GM23338 (cell line): ENCODE results near the gene CYCS.

ENCODE experiments used
- CREB1 ChIP-seq: fragments of 250-450 bp; sonication (Bioruptor Pico); IDR thresholded peaks from 2 replicates; pipeline ENCODE4 v1.5.0; 2020; ENCODE audit warnings: low read depth, mild to moderate bottlenecking, moderate library complexity
- EZH2 ChIP-seq: fragments of 200-600 bp; sonication (generic); IDR thresholded peaks from one replicate; pipeline ENCODE4 v1.8.0; 2017; ENCODE audit warnings: antibody characterized with exemption, mild to moderate bottlenecking, low read depth; ENCODE audit not compliant: unreplicated experiment
- EZH2phosphoT487 ChIP-seq: fragments of 200-600 bp; sonication (generic); IDR thresholded peaks from one replicate; pipeline ENCODE4 v1.8.1; 2018; ENCODE audit warnings: antibody characterized with exemption; ENCODE audit not compliant: unreplicated experiment
- POLR2AphosphoS5 ChIP-seq: IDR thresholded peaks from 2 replicates; pipeline ENCODE4 v1.6.1; 2016; ENCODE audit warnings: antibody characterized with exemption, low read depth
- STAT1 ChIP-seq: IDR thresholded peaks from one replicate; pipeline ENCODE4 v1.6.1; 2016; ENCODE audit warnings: antibody characterized with exemption; ENCODE audit not compliant: unreplicated experiment
- TF ChIP-seq, protein P1 (sequence below), 2 experiments: fragments of 200-600 bp in 1 of 2; sonication (generic) in 1 of 2; conservative IDR thresholded peaks; 2 replicates each; pipeline versions ENCODE4 v1.5.1 to v1.6.1; 2016 to 2017; ENCODE audit warnings: antibody characterized with exemption in 2 of 2, low read depth in 2 of 2, mild to moderate bottlenecking in 2 of 2, moderate library complexity in 1 of 2
- TF ChIP-seq, protein P2 (sequence below): IDR thresholded peaks from one replicate; pipeline ENCODE4 v1.6.1; 2018; ENCODE audit warnings: antibody characterized with exemption; ENCODE audit not compliant: unreplicated experiment
- TF ChIP-seq, protein P3 (sequence below): IDR thresholded peaks from 2 replicates; pipeline ENCODE4 v1.6.1; 2016; ENCODE audit warnings: antibody characterized with exemption

DNA sequence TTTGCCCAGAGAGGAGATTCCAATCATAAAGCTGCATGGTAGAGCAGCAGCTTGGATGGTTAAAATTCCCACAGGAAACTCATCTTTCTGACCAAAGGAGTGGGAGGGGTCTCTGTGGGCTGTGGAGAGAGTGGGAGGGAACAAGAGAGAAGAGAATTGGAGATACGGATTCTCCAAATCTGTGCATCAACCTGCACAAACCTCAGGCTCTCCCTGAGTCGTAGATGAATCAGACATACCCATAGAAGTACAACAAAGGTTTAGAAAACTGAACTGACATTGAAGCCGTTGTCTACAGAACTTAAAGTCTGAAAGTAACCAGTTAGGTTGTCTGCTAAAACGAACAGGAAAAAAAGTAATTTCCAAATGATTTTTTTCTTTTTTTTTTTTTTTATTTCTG, 41.9 kb downstream of the CYCS start:
- no peak for TF ChIP-seq POLR2AphosphoS5
- TF ChIP-seq, protein P1, sequence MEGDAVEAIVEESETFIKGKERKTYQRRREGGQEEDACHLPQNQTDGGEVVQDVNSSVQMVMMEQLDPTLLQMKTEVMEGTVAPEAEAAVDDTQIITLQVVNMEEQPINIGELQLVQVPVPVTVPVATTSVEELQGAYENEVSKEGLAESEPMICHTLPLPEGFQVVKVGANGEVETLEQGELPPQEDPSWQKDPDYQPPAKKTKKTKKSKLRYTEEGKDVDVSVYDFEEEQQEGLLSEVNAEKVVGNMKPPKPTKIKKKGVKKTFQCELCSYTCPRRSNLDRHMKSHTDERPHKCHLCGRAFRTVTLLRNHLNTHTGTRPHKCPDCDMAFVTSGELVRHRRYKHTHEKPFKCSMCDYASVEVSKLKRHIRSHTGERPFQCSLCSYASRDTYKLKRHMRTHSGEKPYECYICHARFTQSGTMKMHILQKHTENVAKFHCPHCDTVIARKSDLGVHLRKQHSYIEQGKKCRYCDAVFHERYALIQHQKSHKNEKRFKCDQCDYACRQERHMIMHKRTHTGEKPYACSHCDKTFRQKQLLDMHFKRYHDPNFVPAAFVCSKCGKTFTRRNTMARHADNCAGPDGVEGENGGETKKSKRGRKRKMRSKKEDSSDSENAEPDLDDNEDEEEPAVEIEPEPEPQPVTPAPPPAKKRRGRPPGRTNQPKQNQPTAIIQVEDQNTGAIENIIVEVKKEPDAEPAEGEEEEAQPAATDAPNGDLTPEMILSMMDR (conservative IDR thresholded peaks at IDR 0.05; ENCODE audit: low read depth in 2 of 2): no peak
- TF ChIP-seq CREB1 (CRISPR knock-in tag): no peak
- no peak for TF ChIP-seq STAT1
- no peak for TF ChIP-seq EZH2phosphoT487
- no peak for TF ChIP-seq EZH2
- TF ChIP-seq, protein P2, sequence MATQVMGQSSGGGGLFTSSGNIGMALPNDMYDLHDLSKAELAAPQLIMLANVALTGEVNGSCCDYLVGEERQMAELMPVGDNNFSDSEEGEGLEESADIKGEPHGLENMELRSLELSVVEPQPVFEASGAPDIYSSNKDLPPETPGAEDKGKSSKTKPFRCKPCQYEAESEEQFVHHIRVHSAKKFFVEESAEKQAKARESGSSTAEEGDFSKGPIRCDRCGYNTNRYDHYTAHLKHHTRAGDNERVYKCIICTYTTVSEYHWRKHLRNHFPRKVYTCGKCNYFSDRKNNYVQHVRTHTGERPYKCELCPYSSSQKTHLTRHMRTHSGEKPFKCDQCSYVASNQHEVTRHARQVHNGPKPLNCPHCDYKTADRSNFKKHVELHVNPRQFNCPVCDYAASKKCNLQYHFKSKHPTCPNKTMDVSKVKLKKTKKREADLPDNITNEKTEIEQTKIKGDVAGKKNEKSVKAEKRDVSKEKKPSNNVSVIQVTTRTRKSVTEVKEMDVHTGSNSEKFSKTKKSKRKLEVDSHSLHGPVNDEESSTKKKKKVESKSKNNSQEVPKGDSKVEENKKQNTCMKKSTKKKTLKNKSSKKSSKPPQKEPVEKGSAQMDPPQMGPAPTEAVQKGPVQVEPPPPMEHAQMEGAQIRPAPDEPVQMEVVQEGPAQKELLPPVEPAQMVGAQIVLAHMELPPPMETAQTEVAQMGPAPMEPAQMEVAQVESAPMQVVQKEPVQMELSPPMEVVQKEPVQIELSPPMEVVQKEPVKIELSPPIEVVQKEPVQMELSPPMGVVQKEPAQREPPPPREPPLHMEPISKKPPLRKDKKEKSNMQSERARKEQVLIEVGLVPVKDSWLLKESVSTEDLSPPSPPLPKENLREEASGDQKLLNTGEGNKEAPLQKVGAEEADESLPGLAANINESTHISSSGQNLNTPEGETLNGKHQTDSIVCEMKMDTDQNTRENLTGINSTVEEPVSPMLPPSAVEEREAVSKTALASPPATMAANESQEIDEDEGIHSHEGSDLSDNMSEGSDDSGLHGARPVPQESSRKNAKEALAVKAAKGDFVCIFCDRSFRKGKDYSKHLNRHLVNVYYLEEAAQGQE: no peak
- TF ChIP-seq, protein P3, sequence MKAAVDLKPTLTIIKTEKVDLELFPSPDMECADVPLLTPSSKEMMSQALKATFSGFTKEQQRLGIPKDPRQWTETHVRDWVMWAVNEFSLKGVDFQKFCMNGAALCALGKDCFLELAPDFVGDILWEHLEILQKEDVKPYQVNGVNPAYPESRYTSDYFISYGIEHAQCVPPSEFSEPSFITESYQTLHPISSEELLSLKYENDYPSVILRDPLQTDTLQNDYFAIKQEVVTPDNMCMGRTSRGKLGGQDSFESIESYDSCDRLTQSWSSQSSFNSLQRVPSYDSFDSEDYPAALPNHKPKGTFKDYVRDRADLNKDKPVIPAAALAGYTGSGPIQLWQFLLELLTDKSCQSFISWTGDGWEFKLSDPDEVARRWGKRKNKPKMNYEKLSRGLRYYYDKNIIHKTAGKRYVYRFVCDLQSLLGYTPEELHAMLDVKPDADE: no peak
